ENCODE results near the gene GPBAR1.

- TF ChIP-seq CTCF (IDR thresholded peaks at IDR 0.05; ENCODE audit: insufficient read depth, low read length, poor library complexity, severe bottlenecking) (peak; percentile 91), EZH2phosphoT487 (conservative IDR thresholded peaks at IDR 0.05; ENCODE audit: low read length) (no peak)
Observed at GRCh38 chr2:218292048-218293014, 31.5 kb downstream of the GPBAR1 start, which contains the start of gene TMBIM1.

Data from SU-DHL-6 (cell line).